Mesenchymal stem cell (in vitro differentiated cells and primary cell): ENCODE results near the gene LIMS2.
A peak's percentile ranks its signal among the peaks of the same experiment; 100 is the strongest.

Experiments
- DNase-seq: peaks from one replicate; pipeline ENCODE4 v3.0.0-alpha.2; 2013
- H2AFZ ChIP-seq: one replicate; pipeline ENCODE4 v1.6.1; 2013; ENCODE audit warnings: low read depth, mild to moderate bottlenecking, control low read depth, inconsistent platforms, low read length, moderate library complexity
- H2AK5ac ChIP-seq: 2 replicates; pipeline ENCODE4 v1.6.1; 2013; ENCODE audit warnings: low read length, moderate library complexity, mild to moderate bottlenecking, inconsistent platforms; ENCODE audit not compliant: severe bottlenecking
- H2BK120ac ChIP-seq: one replicate; pipeline ENCODE4 v1.6.1; 2013; ENCODE audit warnings: low read depth, mild to moderate bottlenecking, inconsistent platforms, low read length, moderate library complexity
- H2BK12ac ChIP-seq, 2 experiments: one replicate each; pipeline ENCODE4 v1.6.1; 2013; ENCODE audit warnings: inconsistent platforms in 2 of 2, low read length in 2 of 2, mild to moderate bottlenecking in 2 of 2, moderate library complexity in 2 of 2, control low read depth in 1 of 2
- H2BK15ac ChIP-seq: one replicate; pipeline ENCODE4 v1.6.1; 2013; ENCODE audit warnings: mild to moderate bottlenecking, low read depth, inconsistent platforms; ENCODE audit not compliant: poor library complexity, severe bottlenecking
- H2BK5ac ChIP-seq: 2 replicates; pipeline ENCODE4 v1.6.1; 2013; ENCODE audit warnings: low read depth, mild to moderate bottlenecking, low read length, control low read depth, inconsistent platforms; ENCODE audit not compliant: poor library complexity, severe bottlenecking
- H3K14ac ChIP-seq, 2 experiments: one replicate each; pipeline ENCODE4 v1.6.1; 2013; ENCODE audit warnings: inconsistent platforms in 2 of 2, low read length in 2 of 2, control low read depth in 1 of 2, mild to moderate bottlenecking in 1 of 2, moderate library complexity in 1 of 2
- H3K18ac ChIP-seq, 2 experiments: one replicate each; pipeline ENCODE4 v1.6.1; 2013; ENCODE audit warnings: inconsistent platforms in 2 of 2, low read length in 2 of 2, control low read depth in 1 of 2, low read depth in 1 of 2, mild to moderate bottlenecking in 1 of 2
- H3K23ac ChIP-seq, 2 experiments: one replicate each; pipeline ENCODE4 v1.6.1; 2013; ENCODE audit warnings: inconsistent platforms in 2 of 2, low read length in 2 of 2, mild to moderate bottlenecking in 2 of 2, moderate library complexity in 2 of 2, control low read depth in 1 of 2
- H3K27ac ChIP-seq: 2 replicates; pipeline ENCODE4 v1.5.1; 2013; ENCODE audit warnings: mild to moderate bottlenecking, moderate library complexity, low read length, control low read depth, inconsistent platforms; ENCODE audit not compliant: poor library complexity, severe bottlenecking
- H3K27me3 ChIP-seq, 2 experiments: 2 replicates each; pipeline versions ENCODE4 v1.6.1 to v1.7.0; 2013; ENCODE audit warnings: low read length in 2 of 2, mild to moderate bottlenecking in 2 of 2, moderate library complexity in 2 of 2, control low read depth in 1 of 2, inconsistent platforms in 1 of 2; ENCODE audit not compliant: control insufficient read depth in 1 of 2, insufficient read depth in 1 of 2
- H3K36me3 ChIP-seq, 2 experiments: 2 replicates each; pipeline versions ENCODE4 v1.6.1 to v1.7.0; 2013; ENCODE audit warnings: low read length in 2 of 2, control low read depth in 1 of 2, inconsistent platforms in 1 of 2, low read depth in 1 of 2, mild to moderate bottlenecking in 1 of 2; ENCODE audit not compliant: insufficient read depth in 2 of 2, control insufficient read depth in 1 of 2
- H3K4ac ChIP-seq, 2 experiments: one replicate each; pipeline ENCODE4 v1.6.1; 2013; ENCODE audit warnings: inconsistent platforms in 2 of 2, low read length in 2 of 2, mild to moderate bottlenecking in 2 of 2, moderate library complexity in 2 of 2, control low read depth in 1 of 2, low read depth in 1 of 2
- H3K4me1 ChIP-seq: 2 replicates; pipeline ENCODE4 v1.6.1; 2013; ENCODE audit warnings: low read depth, low read length, control low read depth; ENCODE audit not compliant: control insufficient read depth, insufficient read depth
- H3K4me2 ChIP-seq: 2 replicates; pipeline ENCODE4 v1.6.1; 2013; ENCODE audit warnings: low read length, mild to moderate bottlenecking, inconsistent platforms; ENCODE audit not compliant: poor library complexity, severe bottlenecking
- H3K4me3 ChIP-seq, 2 experiments: 2 replicates each; pipeline versions ENCODE4 v1.5.1 to v1.7.0; 2013; ENCODE audit warnings: low read length in 2 of 2, mild to moderate bottlenecking in 2 of 2, control low read depth in 1 of 2, low read depth in 1 of 2; ENCODE audit not compliant: insufficient read depth in 1 of 2
- H3K79me1 ChIP-seq: replicated peaks from 2 replicates; pipeline ENCODE4 v1.6.1; 2013; ENCODE audit warnings: mild to moderate bottlenecking, control low read depth, low read length, inconsistent platforms; ENCODE audit not compliant: poor library complexity, severe bottlenecking
- H3K9ac ChIP-seq: 2 replicates; pipeline ENCODE4 v1.7.0; 2013; ENCODE audit warnings: mild to moderate bottlenecking, low read length, moderate library complexity
- H3K9me3 ChIP-seq: 2 replicates; pipeline ENCODE4 v1.7.0; 2013; ENCODE audit warnings: mild to moderate bottlenecking, low read length; ENCODE audit not compliant: control insufficient read depth
- H4K8ac ChIP-seq: one replicate; pipeline ENCODE4 v1.6.1; 2013; ENCODE audit warnings: inconsistent platforms, mild to moderate bottlenecking, low read length, moderate library complexity
- H4K91ac ChIP-seq: one replicate; pipeline ENCODE4 v1.6.1; 2013; ENCODE audit warnings: mild to moderate bottlenecking, low read length, inconsistent platforms
- WGBS: methylation state at CpG from one replicate; pipeline ENCODE4 v1.1.7; 2013; ENCODE audit warnings: mixed read lengths; 5-methylcytosine and 5-hydroxymethylcytosine counted together

LIMS2 gene

GRCh38 chr2:127661949-127662510 is 13.3 kb downstream of the LIMS2 start:
- Histone ChIP-seq H3K27me3 (peaks cover 12 to 32% of the 10 kb centered on the region in 2 experiments), H3K4me1 (peaks cover 25% of the 10 kb centered on the region), H2BK12ac (peak overlapping the region; percentile 9 to 76), H3K4me3 (no peak overlapping the region), H2AFZ (no peak overlapping the region), H3K4me2 (no peak overlapping the region), H3K18ac (peak overlapping the region; percentile 63 to 67), H3K27ac (no peak overlapping the region), H4K91ac (peak overlapping the region; percentile 75), H2BK5ac (no peak overlapping the region), H3K36me3 (peaks cover 0 to 15% of the 10 kb centered on the region in 2 experiments), H2BK120ac (no peak overlapping the region), H2AK5ac (no peak overlapping the region), H3K23ac (no peak overlapping the region), H3K4ac (peak overlapping the region; percentile 57 to 70), H4K8ac (peak overlapping the region; percentile 12), H2BK15ac (no peak overlapping the region), H3K14ac (peak overlapping the region in 1 of 2 experiments; percentile 58), H3K9ac (peak overlapping the region; percentile 45), H3K9me3 (no peaks in the 10 kb centered on the region), H3K79me1 (peaks cover 14% of the 10 kb centered on the region)
- peak; percentile 38 for DNase-seq
- 65% methylated on average over 9 of the region's 9 CpGs for WGBS

GRCh38 chr2:127661072-127661649 is 14.2 kb downstream of the LIMS2 start:
- Histone ChIP-seq H3K14ac (no peak overlapping the region), H3K9ac (peak overlapping the region; percentile 45), H3K18ac (peak overlapping the region; percentile 58 to 63), H3K4me3 (no peak overlapping the region), H2BK5ac (no peak overlapping the region), H3K23ac (no peak overlapping the region), H2BK15ac (no peak overlapping the region), H2AK5ac (no peak overlapping the region), H2AFZ (no peak overlapping the region), H3K4me2 (no peak overlapping the region), H3K79me1 (peaks cover 16% of the 10 kb centered on the region), H2BK12ac (peak overlapping the region; percentile 51 to 78), H3K27me3 (peaks cover 12 to 26% of the 10 kb centered on the region in 2 experiments), H4K8ac (peak overlapping the region; percentile 57), H3K4ac (peak overlapping the region; percentile 19 to 24), H3K36me3 (peaks cover 0 to 19% of the 10 kb centered on the region in 2 experiments), H3K9me3 (no peaks in the 10 kb centered on the region), H4K91ac (peak overlapping the region; percentile 34), H3K27ac (no peak overlapping the region), H3K4me1 (peaks cover 25% of the 10 kb centered on the region), H2BK120ac (no peak overlapping the region)
- peak; percentile 85 for DNase-seq
- 54% methylated on average over 14 of the region's 14 CpGs for WGBS

GRCh38 chr2:127660291-127660578 is 15.1 kb downstream of the LIMS2 start:
- no peak overlapping the region for H3K14ac ChIP-seq
- H3K27me3 ChIP-seq: peaks cover 12 to 21% of the 10 kb centered on the region in 2 experiments
- H2BK5ac ChIP-seq: no peak overlapping the region
- no peak overlapping the region for H3K27ac ChIP-seq
- peaks cover 0 to 22% of the 10 kb centered on the region in 2 experiments for H3K36me3 ChIP-seq
- H3K4ac ChIP-seq: peak overlapping the region in 1 of 2 experiments; percentile 25
- no peak overlapping the region for H2BK15ac ChIP-seq
- H3K79me1 ChIP-seq: peaks cover 12% of the 10 kb centered on the region
- H2BK12ac ChIP-seq: peak overlapping the region in 1 of 2 experiments; percentile 28
- H3K18ac ChIP-seq: no peak overlapping the region
- no peak overlapping the region for H2AFZ ChIP-seq
- 97% methylated on average over 10 of the region's 10 CpGs for WGBS
- no peak overlapping the region for H2BK120ac ChIP-seq
- no peak overlapping the region for H4K91ac ChIP-seq
- H3K4me3 ChIP-seq: no peak overlapping the region
- no peak overlapping the region for H4K8ac ChIP-seq
- no peak overlapping the region for H2AK5ac ChIP-seq
- H3K9me3 ChIP-seq: no peaks in the 10 kb centered on the region
- H3K4me2 ChIP-seq: no peak overlapping the region
- peaks cover 27% of the 10 kb centered on the region for H3K4me1 ChIP-seq
- H3K9ac ChIP-seq: no peak overlapping the region
- DNase-seq: no peak
- H3K23ac ChIP-seq: no peak overlapping the region

- DNase-seq: no peak
- Histone ChIP-seq H3K23ac (no peak overlapping the region), H3K4me2 (no peak overlapping the region), H3K4ac (peak overlapping the region in 1 of 2 experiments; percentile 76), H2AK5ac (no peak overlapping the region), H2AFZ (no peak overlapping the region), H3K79me1 (peaks cover 10% of the 10 kb centered on the region), H3K27me3 (peaks cover 11 to 15% of the 10 kb centered on the region in 2 experiments), H4K8ac (no peak overlapping the region), H2BK12ac (peak overlapping the region in 1 of 2 experiments; percentile 23), H2BK15ac (peak overlapping the region; percentile 3), H3K9ac (no peak overlapping the region), H3K4me1 (peaks cover 26% of the 10 kb centered on the region), H3K36me3 (peaks cover 0 to 25% of the 10 kb centered on the region in 2 experiments), H3K27ac (no peak overlapping the region), H3K18ac (no peak overlapping the region), H3K14ac (peak overlapping the region in 1 of 2 experiments; percentile 63), H2BK120ac (no peak overlapping the region), H3K4me3 (no peak overlapping the region), H4K91ac (peak overlapping the region; percentile 70), H2BK5ac (no peak overlapping the region), H3K9me3 (no peaks in the 10 kb centered on the region)
- 90% methylated on average over 12 of the region's 14 CpGs for WGBS
Observed at GRCh38 chr2:127659408-127660290, 15.7 kb downstream of the LIMS2 start.
